HUES64 (cell line): ENCODE results near the gene TEKTIP1.

Source experiments
- H3K27ac ChIP-seq: 2 replicates; pipeline ENCODE4 v1.7.0; 2013; ENCODE audit warnings: low read depth, low read length, inconsistent platforms
- H3K27me3 ChIP-seq: 2 replicates; pipeline ENCODE4 v1.6.1; 2013; ENCODE audit warnings: mild to moderate bottlenecking, low read length; ENCODE audit not compliant: insufficient read depth
- H3K36me3 ChIP-seq: 2 replicates; pipeline ENCODE4 v1.6.1; 2013; ENCODE audit warnings: mild to moderate bottlenecking, low read length; ENCODE audit not compliant: insufficient read depth
- H3K4me1 ChIP-seq: 2 replicates; pipeline ENCODE4 v1.6.1; 2013; ENCODE audit warnings: mild to moderate bottlenecking, low read length, moderate library complexity; ENCODE audit not compliant: insufficient read depth
- H3K4me3 ChIP-seq: 2 replicates; pipeline ENCODE4 v1.5.1; 2013; ENCODE audit warnings: mild to moderate bottlenecking, low read length, moderate library complexity
- H3K9ac ChIP-seq: 2 replicates; pipeline ENCODE4 v1.6.1; 2013; ENCODE audit warnings: mild to moderate bottlenecking, low read depth, low read length
- H3K9me3 ChIP-seq: 2 replicates; pipeline ENCODE4 v1.6.1; 2013; ENCODE audit warnings: low read depth, low read length; ENCODE audit not compliant: insufficient read depth
- WGBS: fragments of 150-250, 120-280 bp; methylation state at CpG from one replicate; pipeline ENCODE4 v1.1.7; 2013; ENCODE audit warnings: missing lambda C conversion rate; 5-methylcytosine and 5-hydroxymethylcytosine counted together

TEKTIP1 gene

DNA sequence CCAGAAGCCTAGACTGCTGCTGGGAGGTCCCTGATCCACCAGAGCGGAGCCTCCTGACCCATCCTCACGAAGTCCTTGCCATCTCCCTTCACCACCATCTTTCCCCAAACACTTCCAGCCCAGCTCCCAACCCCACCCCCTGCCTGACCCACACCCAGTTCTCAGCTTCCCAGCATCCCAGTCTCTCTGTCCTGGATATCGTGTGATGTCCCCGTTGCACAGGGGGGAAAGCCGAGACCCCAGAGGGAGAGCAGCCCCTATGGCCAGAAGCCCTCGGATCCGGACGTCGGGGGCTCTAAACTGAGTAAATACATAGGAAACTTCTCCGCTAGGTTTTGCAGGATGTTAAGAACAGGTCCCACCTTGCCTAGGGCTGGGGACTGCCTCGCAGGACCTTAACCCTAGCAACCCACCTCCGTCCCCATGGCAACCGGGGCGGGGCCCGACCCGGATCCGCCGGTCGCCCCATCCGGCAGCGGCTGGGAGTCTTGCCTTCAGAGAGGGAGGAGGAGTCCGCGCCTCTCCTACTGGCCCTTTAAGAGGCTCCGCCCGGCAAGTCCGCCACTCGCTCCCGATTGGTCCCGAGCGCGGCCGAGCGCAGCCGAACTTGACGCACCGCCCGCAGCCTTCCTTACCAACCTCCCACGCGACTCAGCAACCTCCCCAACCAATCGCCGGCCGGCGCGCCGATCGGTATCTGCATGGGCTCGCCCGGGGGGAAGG is 33.3 kb downstream of the TEKTIP1 start:
- H3K27ac ChIP-seq: no peak overlapping the region
- H3K27me3 ChIP-seq: no peaks in the 10 kb centered on the region
- WGBS: 6% methylated on average over 48 of the region's 48 CpGs
- H3K4me3 ChIP-seq: peak overlapping the region; percentile 43
- H3K36me3 ChIP-seq: peaks cover 7% of the 10 kb centered on the region
- H3K9me3 ChIP-seq: no peaks in the 10 kb centered on the region
- H3K4me1 ChIP-seq: peaks cover 6% of the 10 kb centered on the region; the same call in 1 of the 2 replicates
- no peak overlapping the region for H3K9ac ChIP-seq

DNA sequence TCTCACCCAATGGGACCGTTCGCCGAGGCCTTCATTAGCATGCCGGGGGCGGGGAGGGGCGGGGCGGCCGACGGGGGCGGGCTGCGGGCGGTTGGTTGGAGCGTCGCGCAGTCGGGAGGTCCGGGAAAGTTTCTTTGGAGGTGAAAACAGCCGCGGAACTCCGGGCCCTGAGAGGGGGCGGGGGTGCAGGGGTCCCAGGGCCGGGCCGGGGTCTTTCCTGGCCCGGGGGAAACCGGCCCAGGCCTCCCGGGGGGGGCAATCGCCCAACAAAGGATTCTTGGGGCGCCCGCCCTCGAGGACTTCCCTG is 33.8 kb downstream of the TEKTIP1 start, which contains the start of gene HMG20B:
Gene HMG20B, plus strand, starts transcription at position 90 of the 307 bp plus-strand sequence. CDS start 366 bp downstream, outside the sequence.
- H3K27me3 ChIP-seq: no peaks in the 10 kb centered on the region
- peaks cover 6% of the 10 kb centered on the region; the same call in 1 of the 2 replicates for H3K4me1 ChIP-seq
- peak within 1 kb of the TSS; percentile 90 for H3K4me3 ChIP-seq
- H3K9me3 ChIP-seq: no peaks in the 10 kb centered on the region
- peaks cover 7% of the 10 kb centered on the region for H3K36me3 ChIP-seq
- H3K9ac ChIP-seq: peak within 1 kb of the TSS; percentile 77
- WGBS: under 1% methylated on average over 30 of the region's 30 CpGs
- peak within 1 kb of the TSS; percentile 75; the same call in 1 of the 2 replicates for H3K27ac ChIP-seq

DNA sequence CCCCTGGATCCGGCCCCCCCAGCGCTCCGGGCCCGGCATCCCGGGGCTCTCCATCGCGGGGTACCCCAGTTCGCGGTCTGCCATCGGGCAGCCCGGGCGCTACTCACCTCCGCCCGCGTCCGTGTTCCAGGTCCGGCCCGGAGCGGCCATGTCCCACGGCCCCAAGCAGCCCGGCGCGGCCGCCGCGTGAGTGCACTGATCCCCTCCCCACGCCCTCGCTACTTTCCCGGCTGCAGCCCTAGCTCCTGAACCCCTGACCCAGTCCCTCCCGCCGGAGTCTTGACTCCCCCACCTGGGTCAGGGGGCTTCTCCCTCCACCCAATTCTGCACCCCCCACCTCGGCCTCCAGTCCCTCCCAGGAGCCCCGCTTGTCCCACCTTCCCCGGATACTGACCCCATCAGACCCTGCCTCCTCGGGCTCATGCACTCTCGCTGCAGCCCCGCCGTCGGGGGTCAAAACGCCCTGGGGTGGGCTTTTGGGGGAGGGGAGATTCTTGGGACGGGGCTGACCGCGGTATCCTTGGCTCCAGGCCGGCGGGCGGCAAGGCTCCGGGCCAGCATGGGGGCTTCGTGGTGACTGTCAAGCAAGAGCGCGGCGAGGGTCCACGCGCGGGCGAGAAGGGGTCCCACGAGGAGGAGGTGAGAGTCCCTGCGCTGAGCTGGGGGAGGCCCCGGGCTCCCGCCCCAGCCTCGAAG is 34.3 kb downstream of the TEKTIP1 start:
- Histone ChIP-seq H3K27me3 (no peaks in the 10 kb centered on the region), H3K36me3 (peaks cover 7% of the 10 kb centered on the region), H3K9me3 (no peaks in the 10 kb centered on the region), H3K27ac (peak overlapping the region; percentile 75; the same call in 1 of the 2 replicates), H3K4me1 (peaks cover 6% of the 10 kb centered on the region; the same call in 1 of the 2 replicates), H3K4me3 (peak overlapping the region; percentile 90), H3K9ac (peak overlapping the region; percentile 77)
- WGBS: under 1% methylated on average over 60 of the region's 60 CpGs

GRCh38 chr19:3573858-3574637 is 35.1 kb downstream of the TEKTIP1 start:
- no peak overlapping the region for H3K9ac ChIP-seq
- peaks cover 6% of the 10 kb centered on the region; the same call in 1 of the 2 replicates for H3K4me1 ChIP-seq
- peak overlapping the region; percentile 90 for H3K4me3 ChIP-seq
- H3K27me3 ChIP-seq: no peaks in the 10 kb centered on the region; the same call in 1 of the 2 replicates
- no peaks in the 10 kb centered on the region for H3K9me3 ChIP-seq
- H3K27ac ChIP-seq: no peak overlapping the region; the same call in 1 of the 2 replicates
- peaks cover 7% of the 10 kb centered on the region for H3K36me3 ChIP-seq
- 46% methylated on average over 55 of the region's 55 CpGs for WGBS

GRCh38 chr19:3575260-3575741 is 36.3 kb downstream of the TEKTIP1 start:
- H3K36me3 ChIP-seq: peaks cover 7% of the 10 kb centered on the region
- peaks cover 2% of the 10 kb centered on the region; the same call in 1 of the 2 replicates for H3K27me3 ChIP-seq
- peaks cover 6% of the 10 kb centered on the region; the same call in 1 of the 2 replicates for H3K4me1 ChIP-seq
- H3K4me3 ChIP-seq: no peak overlapping the region
- WGBS: 90% methylated on average over 19 of the region's 19 CpGs
- H3K9ac ChIP-seq: no peak overlapping the region
- H3K9me3 ChIP-seq: no peaks in the 10 kb centered on the region
- no peak overlapping the region for H3K27ac ChIP-seq

DNA sequence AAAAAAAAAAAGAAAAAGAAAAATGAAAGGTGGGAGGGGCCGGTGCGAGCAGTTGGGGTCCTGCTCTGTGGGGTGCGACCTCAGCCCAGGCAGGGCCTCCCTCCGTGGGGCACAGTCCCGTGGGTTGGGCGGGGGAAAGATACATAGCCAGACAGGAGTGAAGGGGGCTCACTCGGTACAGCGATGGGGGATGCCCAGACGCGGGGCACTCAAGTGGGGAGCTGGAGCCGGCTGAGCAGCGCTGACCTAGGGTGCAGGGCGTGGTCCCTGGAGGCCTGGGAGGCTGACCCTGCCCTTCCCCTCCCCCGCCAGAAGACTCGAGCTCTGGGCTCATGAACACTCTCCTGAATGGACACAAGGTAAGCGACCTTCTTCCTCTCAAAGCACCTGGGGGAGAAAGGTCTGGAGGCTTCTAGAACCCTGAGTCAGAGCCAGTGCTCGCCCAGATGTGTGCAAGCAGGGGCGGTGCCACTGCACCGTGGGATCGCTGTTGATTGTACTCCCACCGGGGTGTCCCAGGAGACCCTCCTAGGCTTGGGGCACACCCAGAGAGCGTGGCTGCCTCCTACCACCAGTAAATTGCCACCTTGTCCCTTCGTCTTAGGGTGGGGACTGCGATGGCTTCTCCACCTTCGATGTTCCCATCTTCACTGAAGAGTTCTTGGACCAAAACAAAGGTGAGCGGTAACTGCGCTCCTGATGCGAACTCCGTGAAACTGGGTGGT is 37.1 kb downstream of the TEKTIP1 start:
- Histone ChIP-seq H3K4me1 (peaks cover 6% of the 10 kb centered on the region; the same call in 1 of the 2 replicates), H3K9ac (peak overlapping the region; percentile 32; the same call in 1 of the 2 replicates), H3K4me3 (peak overlapping the region; percentile 67), H3K27ac (peak overlapping the region; percentile 23; the same call in 1 of the 2 replicates), H3K9me3 (no peaks in the 10 kb centered on the region), H3K36me3 (peaks cover 7% of the 10 kb centered on the region), H3K27me3 (peaks cover 4% of the 10 kb centered on the region; the same call in 1 of the 2 replicates)
- 66% methylated on average over 29 of the region's 29 CpGs for WGBS

- Histone ChIP-seq H3K9me3 (no peaks in the 10 kb centered on the region), H3K4me3 (peak overlapping the region; percentile 67), H3K27ac (peak overlapping the region; percentile 62; the same call in 1 of the 2 replicates), H3K36me3 (peaks cover 7% of the 10 kb centered on the region), H3K4me1 (peaks cover 6% of the 10 kb centered on the region; the same call in 1 of the 2 replicates), H3K9ac (peak overlapping the region; percentile 32), H3K27me3 (peaks cover 4% of the 10 kb centered on the region; the same call in 1 of the 2 replicates)
- WGBS: 1% methylated on average over 61 of the region's 78 CpGs
Observed at GRCh38 chr19:3576696-3577443, 37.9 kb downstream of the TEKTIP1 start.

GRCh38 chr19:3577723-3578344 is 38.9 kb downstream of the TEKTIP1 start:
- H3K9me3 ChIP-seq: no peaks in the 10 kb centered on the region
- WGBS: 18% methylated on average over 60 of the region's 60 CpGs
- peaks cover 9% of the 10 kb centered on the region for H3K27me3 ChIP-seq
- H3K36me3 ChIP-seq: peaks cover 7% of the 10 kb centered on the region
- no peak overlapping the region for H3K27ac ChIP-seq
- H3K4me3 ChIP-seq: peak overlapping the region; percentile 40
- H3K9ac ChIP-seq: no peak overlapping the region; the same call in 1 of the 2 replicates
- peaks cover 6% of the 10 kb centered on the region; the same call in 1 of the 2 replicates for H3K4me1 ChIP-seq

DNA sequence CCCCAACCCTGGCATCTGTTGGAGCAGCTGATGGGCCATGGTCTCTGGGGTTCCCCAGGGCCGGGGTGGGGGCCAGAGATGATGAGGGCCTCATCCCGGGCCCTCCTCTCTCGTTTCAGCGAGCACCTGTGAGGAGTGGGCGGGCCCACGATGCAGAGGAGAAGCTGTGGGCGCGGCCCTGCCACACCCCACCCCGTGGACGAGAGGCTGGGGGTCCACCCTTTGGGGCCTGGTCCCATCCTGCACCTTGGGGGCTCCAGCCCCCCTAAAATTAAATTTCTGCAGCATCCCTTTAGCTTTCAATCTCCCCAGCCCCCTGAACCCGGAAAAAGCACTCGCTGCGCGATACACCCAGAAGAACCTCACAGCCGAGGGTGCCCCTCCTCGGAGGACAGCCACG is 39.4 kb downstream of the TEKTIP1 start:
- Histone ChIP-seq H3K4me1 (peaks cover 6% of the 10 kb centered on the region; the same call in 1 of the 2 replicates), H3K27me3 (peaks cover 11% of the 10 kb centered on the region), H3K36me3 (peaks cover 7% of the 10 kb centered on the region), H3K9me3 (no peaks in the 10 kb centered on the region), H3K4me3 (peak overlapping the region; percentile 40; the same call in 1 of the 2 replicates), H3K9ac (no peak overlapping the region; the same call in 1 of the 2 replicates), H3K27ac (no peak overlapping the region)
- 67% methylated on average over 17 of the region's 17 CpGs for WGBS
